Measurements from ENCODE around the gene CENPS. TPM values are rescaled to one million over a fixed set of nuclear protein-coding genes. Genes with fewer than 3 reads are reported as not detected.

The CENPS gene
- total and polyA plus RNA-seq, 9 of the 15 experiments (the other 6 are each of a cell fraction or from before 2014, with no cell fraction given), result 10.2 to 36.0 (median 26.0) TPM

- CTCF ChIA-PET (ENCODE audit: low intra/inter-chr PET ratio), result no interaction called here
- DNase-seq (ENCODE audit: extremely low read depth in 1 of 4, low spot score in 3 of 4), result no peak
Observed at GRCh38 chr1:10380594-10381275, 49.5 kb upstream of the CENPS start.

GRCh38 chr1:10383630-10384029 lies 46.6 kb upstream of the CENPS start:
- no peak overlapping the region for H3K4me3 ChIP-seq
- no peak overlapping the region for H3K4me2 ChIP-seq (ENCODE audit: insufficient read depth, low read length)
- H3K4me1 ChIP-seq (replicated peaks in 1 of 2; ENCODE audit: control insufficient read depth in 2 of 2, insufficient read depth in 2 of 2, low read length in 2 of 2), result peaks cover 8 to 11% of the 10 kb centered on the region in 2 experiments; a peak in 4 of 5 replicates
- H3K79me2 ChIP-seq (ENCODE audit: control insufficient read depth, insufficient read depth, low read length), result no peaks in the 10 kb centered on the region
- ATAC-seq (no peak), DNase-seq (ENCODE audit: extremely low read depth in 1 of 4, low spot score in 3 of 4) (no peak), FAIRE-seq (no peak)
- no peaks in the 10 kb centered on the region for H3K9me3 ChIP-seq (replicated peaks; ENCODE audit: control insufficient read depth, insufficient read depth, low read depth, low read length)
- H4K20me1 ChIP-seq (replicated peaks; ENCODE audit: control insufficient read depth, insufficient read depth, low read length), result no peaks in the 10 kb centered on the region
- H3K36me3 ChIP-seq (ENCODE audit: control insufficient read depth, insufficient read depth, low read length), result no peaks in the 10 kb centered on the region; the same call in 2 of the 3 replicates
- H3K9me1 ChIP-seq (ENCODE audit: control insufficient read depth, insufficient read depth, low read length), result no peaks in the 10 kb centered on the region
- no TSS peak for BruUV-seq (replicated peaks)
- WGBS (ENCODE audit: insufficient coverage, low coverage, missing lambda C conversion rate), result 72% methylated on average over 4 of the region's 4 CpGs
- ChIA-PET POLR2A (interaction anchor here (0.6 to 1.0 kb wide), 4 partner anchors 19 to 92 kb away, joined by 3 to 4 read pairs (median 4); no protein-coding TSS in a partner anchor), CTCF (ENCODE audit: low intra/inter-chr PET ratio) (no interaction called here)
- H2AFZ ChIP-seq (ENCODE audit: low read depth, low read length), result no peak overlapping the region
- H3K27me3 ChIP-seq (ENCODE audit: control insufficient read depth in 2 of 2, insufficient read depth in 2 of 2, low read length in 2 of 2), result no peaks in the 10 kb centered on the region
- in situ Hi-C loops (cut with MboI), result no loop called here
- TF ChIP-seq ZNF121 (CRISPR knock-in tag; conservative IDR thresholded peaks at IDR 0.05) (peak; percentile 65), STAT5B (CRISPR knock-in tag; IDR thresholded peaks at IDR 0.05) (no peak)
- H3K27ac ChIP-seq (ENCODE audit: extremely low read depth, low read depth, low read length), result no peak overlapping the region
- no peak overlapping the region for H3K9ac ChIP-seq (ENCODE audit: insufficient read depth in 1 of 2, low read depth in 2 of 2, low read length in 2 of 2)
- intact Hi-C loops (cut with micrococcal nuclease), result no loop called here

More at GRCh38 chr1:10380594-10381275, 49.5 kb upstream of the CENPS start:
- 35% methylated on average over 5 of the region's 5 CpGs for WGBS (ENCODE audit: insufficient coverage, low coverage, missing lambda C conversion rate)
- TF ChIP-seq MTF1 (CRISPR knock-in tag; IDR thresholded peaks at IDR 0.05; ENCODE audit: borderline replicate concordance) (no peak), KLF10 (CRISPR knock-in tag; IDR thresholded peaks at IDR 0.05) (no peak)
- H2AFZ ChIP-seq (ENCODE audit: low read depth, low read length), result no peak overlapping the region
- no TSS peak for BruUV-seq (replicated peaks)
- H3K4me1 ChIP-seq (replicated peaks in 1 of 2; ENCODE audit: control insufficient read depth in 2 of 2, insufficient read depth in 2 of 2, low read length in 2 of 2), result peaks cover 8 to 11% of the 10 kb centered on the region in 2 experiments; a peak in 4 of 5 replicates
- H3K9ac ChIP-seq (ENCODE audit: insufficient read depth in 1 of 2, low read depth in 2 of 2, low read length in 2 of 2), result no peak overlapping the region
- ATAC-seq (no peak), FAIRE-seq (no peak)
- POLR2A ChIA-PET, result interaction anchor here (0.7 to 1.6 kb wide), 2 partner anchors 19 to 175 kb away, joined by 3 to 7 read pairs; partner anchors contain the start of gene PGD
- no peaks in the 10 kb centered on the region for H3K9me1 ChIP-seq (ENCODE audit: control insufficient read depth, insufficient read depth, low read length)
- no peak overlapping the region for H3K4me3 ChIP-seq
- no peaks in the 10 kb centered on the region for H3K79me2 ChIP-seq (ENCODE audit: control insufficient read depth, insufficient read depth, low read length)
- H3K36me3 ChIP-seq (ENCODE audit: control insufficient read depth, insufficient read depth, low read length), result peaks cover 7% of the 10 kb centered on the region; the same call in 1 of the 3 replicates
- in situ Hi-C loops (cut with MboI) (no loop called here), intact Hi-C loops (cut with micrococcal nuclease) (no loop called here)
- H3K27me3 ChIP-seq (ENCODE audit: control insufficient read depth in 2 of 2, insufficient read depth in 2 of 2, low read length in 2 of 2), result no peaks in the 10 kb centered on the region
- H3K27ac ChIP-seq (ENCODE audit: extremely low read depth, low read depth, low read length), result no peak overlapping the region
- no peak overlapping the region for H3K4me2 ChIP-seq (ENCODE audit: insufficient read depth, low read length)
- H4K20me1 ChIP-seq (replicated peaks; ENCODE audit: control insufficient read depth, insufficient read depth, low read length), result no peaks in the 10 kb centered on the region
- no peaks in the 10 kb centered on the region for H3K9me3 ChIP-seq (replicated peaks; ENCODE audit: control insufficient read depth, insufficient read depth, low read depth, low read length)

Data from K562 (cell line).